HS-27A (cell line): ENCODE data around the gene MFAP5.
"Not testable (repeated sequence)": the region's sequence is repeated elsewhere in the genome, so short reads cannot be mapped to it uniquely, and the experiment has no call there.

ENCODE experiments used
- DNase-seq: peaks from one replicate; pipeline ENCODE4 v3.0.0-alpha.2; 2012; ENCODE audit warnings: low read depth, missing footprints

Gene MFAP5

DNA sequence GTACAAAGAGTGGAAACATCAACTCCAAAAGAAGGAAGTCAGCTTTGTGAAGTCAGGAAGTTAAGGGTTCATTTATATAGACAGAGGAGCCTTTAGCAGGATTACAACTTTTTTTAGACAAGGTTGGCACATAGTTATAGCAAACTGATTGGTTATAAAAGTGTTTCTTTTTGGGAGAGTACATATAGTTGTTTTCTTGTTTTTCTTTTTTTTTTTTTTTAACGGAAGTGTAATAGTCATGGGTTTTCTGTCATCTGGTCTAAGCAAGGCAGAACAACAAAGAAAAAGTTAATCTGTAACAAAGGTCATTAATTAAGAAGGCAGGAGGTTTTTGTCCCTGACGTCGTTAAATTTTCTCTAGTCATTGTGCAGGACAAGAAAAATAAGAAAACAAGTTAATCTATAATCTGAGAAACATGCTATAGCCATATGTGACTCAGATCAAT is 13.0 kb upstream of the MFAP5 start:
- no peak for DNase-seq

DNA sequence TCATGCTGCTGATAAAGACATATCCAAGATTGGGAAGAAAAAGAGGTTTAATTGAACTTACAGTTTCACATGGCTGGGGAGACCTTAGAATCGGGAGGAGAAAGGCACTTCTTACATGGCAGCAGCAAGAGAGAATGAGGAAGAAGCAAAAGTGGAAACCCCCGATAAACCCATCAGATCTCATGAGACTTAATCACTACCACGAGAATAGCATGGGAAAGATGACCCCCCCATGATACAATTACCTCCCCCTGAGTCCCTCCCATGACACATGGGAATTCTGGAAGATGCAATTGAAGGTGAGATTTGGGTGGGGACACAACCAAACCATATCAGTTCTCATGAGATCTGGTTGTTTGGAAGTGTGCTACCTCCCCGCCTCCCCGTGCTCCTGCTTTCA is 9.8 kb upstream of the MFAP5 start:
- no peak for DNase-seq

DNA sequence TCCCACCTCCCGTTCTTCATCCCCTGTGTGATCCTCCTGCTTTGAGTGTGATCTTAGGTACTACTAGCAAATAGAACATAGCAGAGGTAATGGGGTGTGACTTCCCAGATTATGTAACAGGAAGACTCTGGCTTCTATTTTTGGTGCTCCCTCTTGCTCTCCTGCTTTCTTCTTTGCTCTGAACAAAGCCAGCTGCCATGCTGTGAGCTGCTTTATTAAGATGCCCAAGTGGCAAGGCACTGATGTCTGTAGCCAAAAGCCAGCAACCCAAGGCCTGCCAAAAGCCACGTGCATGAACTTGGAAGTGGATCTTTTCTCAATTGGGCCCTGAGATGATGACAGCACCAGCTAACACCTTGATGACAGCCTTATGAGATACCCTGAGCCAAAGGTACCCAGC is 5.8 kb upstream of the MFAP5 start:
- no peak for DNase-seq

DNA sequence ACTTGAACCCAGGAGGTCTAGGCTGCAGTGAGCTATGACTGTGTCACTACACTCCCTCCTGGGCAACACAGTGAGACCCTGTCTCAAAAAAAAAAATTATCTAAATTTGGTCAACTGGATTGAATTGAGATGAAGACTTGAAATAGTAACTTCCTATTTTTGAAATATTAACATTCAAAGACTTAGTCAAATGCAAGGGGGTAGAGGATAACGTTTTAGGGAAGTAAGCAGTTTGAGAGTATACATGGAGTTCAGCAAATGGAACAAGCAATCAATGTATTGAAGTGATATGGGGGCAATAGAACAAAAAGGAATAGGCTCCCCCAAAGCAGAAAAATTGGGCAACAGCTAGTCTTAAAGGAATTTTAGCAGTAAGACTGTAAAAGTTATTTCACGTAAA is 4.6 kb upstream of the MFAP5 start:
- DNase-seq, result no peak

- no peak for DNase-seq
Observed at GRCh38 chr12:8665759-8666158, 3.1 kb upstream of the MFAP5 start.

DNA sequence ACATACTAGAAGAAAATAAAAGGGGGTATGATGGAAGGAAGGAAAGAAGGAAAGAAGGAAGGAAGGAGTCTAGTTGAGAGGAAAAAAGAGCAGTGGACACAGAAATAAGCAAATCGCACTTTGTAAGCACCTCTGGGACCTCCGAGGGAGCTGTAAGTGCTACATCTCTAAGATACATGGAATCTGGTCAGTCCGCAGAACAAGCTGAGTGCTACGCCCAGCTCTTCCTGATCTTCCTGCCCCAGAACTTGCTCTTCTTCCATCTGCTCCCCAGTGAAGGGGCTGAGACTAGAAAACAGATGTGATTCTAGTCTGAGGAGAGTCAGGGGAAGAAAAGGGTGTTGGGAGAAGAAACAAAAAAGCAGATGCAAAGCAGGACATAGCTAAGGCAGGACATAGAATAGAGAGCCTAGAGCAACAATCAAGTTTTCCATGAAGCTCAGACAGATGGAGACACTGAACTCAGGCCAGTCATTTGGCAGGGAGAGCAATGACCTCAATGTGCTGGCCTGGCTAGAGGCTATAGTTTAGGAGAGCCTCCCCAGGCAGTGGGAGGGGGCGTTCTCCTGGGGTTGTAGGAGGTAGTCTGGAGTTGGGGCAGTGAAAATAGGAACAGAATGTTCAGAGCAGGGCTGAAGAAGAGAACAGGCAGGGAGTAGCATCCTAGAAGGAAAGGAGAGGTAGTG is 1.7 kb upstream of the MFAP5 start:
- DNase-seq, result no peak

DNA sequence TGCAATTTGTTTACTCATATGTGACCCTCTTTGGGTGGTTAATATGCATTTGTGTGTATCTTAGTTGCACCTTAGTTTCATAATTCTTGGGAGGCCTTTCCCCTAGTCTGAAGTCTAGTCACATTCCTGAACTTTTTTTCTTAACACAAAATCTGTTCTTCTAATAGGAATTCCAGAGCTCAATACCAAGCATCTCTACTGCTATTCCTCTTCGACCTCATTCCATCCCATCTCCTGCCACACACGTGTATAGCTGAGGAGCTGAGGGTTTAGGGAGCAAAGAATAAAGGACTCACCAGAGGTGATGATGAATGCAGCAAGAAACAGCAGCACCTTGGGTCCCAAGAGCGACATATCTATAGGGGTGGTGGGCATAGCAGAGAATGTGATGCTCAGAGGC is 875 bp downstream of the MFAP5 start:
- DNase-seq, result no peak

DNA sequence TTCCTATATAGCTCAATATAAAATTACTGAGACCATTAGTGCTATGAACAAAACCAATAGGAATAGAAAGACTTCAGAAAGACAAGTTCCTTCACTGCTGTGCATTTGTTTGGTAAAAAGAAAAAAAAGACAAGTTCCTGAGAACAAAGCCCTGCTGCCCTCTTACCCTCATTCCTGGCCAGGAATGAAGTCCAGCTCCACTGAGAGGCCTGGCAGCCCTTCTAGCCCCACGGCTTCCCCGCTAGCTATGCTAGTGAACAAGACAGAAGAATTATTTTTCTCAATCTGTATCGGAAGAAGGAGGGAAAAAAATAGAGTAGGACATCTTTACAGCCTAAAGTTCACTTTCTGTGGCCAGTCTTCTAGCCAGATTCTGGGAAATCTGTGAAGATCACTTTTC is 1.6 kb downstream of the MFAP5 start:
- DNase-seq, result no peak

- peak; percentile 72 for DNase-seq
Observed at GRCh38 chr12:8658346-8658745, 4.3 kb downstream of the MFAP5 start.

- DNase-seq, result no peak
Observed at GRCh38 chr12:8655421-8655820, 7.2 kb downstream of the MFAP5 start.

GRCh38 chr12:8648576-8649205 is 13.9 kb downstream of the MFAP5 start:
- no peak for DNase-seq

- DNase-seq, result no peak
Observed at GRCh38 chr12:8647968-8648367, 14.7 kb downstream of the MFAP5 start.

DNA sequence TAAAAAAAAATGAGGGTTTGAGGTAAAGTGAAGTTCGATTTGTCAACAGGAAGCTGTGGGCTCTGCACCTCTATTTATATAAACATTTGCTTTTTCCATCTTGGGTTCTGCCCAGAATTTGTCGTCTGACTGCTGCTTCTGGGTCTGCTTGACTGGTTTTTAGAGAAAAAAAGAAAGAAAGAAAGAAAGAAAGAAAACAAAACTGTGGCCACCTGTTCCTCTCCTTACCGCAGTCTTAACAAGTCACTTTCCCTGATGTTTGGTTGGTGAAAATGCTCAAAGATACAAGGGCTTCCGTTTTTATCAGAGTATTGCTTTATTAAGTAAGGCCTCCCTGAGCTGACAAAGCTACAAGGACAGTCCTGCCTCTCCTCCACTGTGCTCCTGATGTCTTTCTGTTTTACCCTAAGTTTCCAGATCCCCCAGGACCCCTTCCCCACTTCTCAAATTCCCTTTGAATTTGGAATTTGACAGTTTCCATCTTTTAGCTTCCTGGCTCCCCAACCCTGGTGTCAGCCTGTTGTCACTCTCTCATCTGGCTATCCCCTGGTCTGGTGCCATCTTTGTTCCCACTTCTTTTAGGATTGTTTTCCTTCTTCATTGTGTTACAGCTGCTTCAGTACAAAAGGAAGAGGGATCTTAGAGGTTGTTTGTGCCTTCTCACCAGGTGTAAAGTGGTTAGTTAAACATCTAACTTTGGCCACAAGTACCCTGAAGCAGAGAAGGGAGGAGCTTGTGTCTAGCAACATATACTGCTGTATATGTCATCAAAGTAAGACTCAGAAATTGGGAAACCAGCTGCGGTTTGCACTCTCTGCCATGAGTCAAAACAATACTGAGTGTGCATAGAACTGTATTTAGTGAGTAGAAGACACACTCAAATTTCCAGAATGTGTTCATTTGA is 18.0 kb downstream of the MFAP5 start:
- DNase-seq, result no peak

GRCh38 chr12:8642775-8643174 is 19.9 kb downstream of the MFAP5 start:
- DNase-seq, result no peak

- no peak for DNase-seq
Observed at GRCh38 chr12:8639936-8640335, 22.7 kb downstream of the MFAP5 start.

GRCh38 chr12:8638951-8639350 is 23.7 kb downstream of the MFAP5 start:
- no peak for DNase-seq

DNA sequence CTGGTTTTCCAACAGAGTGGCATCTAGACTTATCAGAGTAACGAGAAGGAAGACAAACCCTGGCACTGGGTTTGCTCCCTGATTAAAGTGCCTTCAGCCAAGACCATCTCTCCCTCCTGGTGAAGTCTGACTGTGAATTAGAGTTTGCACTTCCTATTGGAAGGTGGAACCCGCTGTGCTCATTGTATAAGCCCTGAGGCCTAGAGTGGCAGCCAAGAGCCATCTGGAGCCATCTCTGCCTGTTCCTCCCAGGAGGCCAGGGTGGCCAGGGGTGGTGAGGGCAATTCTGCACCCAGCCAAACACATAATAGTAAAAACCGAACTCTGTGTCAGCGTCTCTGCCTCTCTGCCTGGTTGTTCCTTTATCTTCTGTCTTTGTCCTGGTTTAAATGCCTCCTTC is 25.0 kb downstream of the MFAP5 start:
- no peak for DNase-seq

GRCh38 chr12:8637244-8637643 is 25.4 kb downstream of the MFAP5 start:
- no peak for DNase-seq

GRCh38 chr12:8636581-8636980 is 26.0 kb downstream of the MFAP5 start:
- DNase-seq, result no peak

GRCh38 chr12:8636007-8636346 is 26.6 kb downstream of the MFAP5 start:
- DNase-seq, result not testable (repeated sequence)

GRCh38 chr12:8635342-8636006 is 27.2 kb downstream of the MFAP5 start:
- not testable (repeated sequence) for DNase-seq

DNA sequence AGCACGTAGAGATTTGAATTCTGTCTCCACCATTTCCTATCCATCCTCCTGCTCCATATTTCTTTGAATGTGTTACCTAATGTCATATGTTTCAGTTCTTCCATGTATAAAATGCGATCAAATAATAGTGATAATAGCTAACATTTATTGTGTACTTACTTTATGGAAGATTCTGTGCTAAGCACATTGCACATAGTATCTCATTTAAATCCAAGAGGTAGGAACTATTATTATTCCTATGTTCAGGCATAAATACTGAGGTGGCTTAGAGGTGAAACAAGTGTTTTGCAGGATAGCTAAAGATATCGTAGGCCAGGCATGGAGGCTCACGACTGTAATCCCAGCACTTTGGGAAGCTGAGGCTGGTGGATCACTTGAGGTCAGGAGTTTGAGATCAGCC is 32.5 kb downstream of the MFAP5 start:
- DNase-seq, result no peak
